Measurements from ENCODE around the gene SGPP2. TPM values are rescaled to one million over a fixed set of nuclear protein-coding genes. Genes with fewer than 3 reads are reported as not detected.
"Not testable (repeated sequence)": the region's sequence is repeated elsewhere in the genome, so short reads cannot be mapped to it uniquely, and the experiment has no call there.

SGPP2 gene, protein sequence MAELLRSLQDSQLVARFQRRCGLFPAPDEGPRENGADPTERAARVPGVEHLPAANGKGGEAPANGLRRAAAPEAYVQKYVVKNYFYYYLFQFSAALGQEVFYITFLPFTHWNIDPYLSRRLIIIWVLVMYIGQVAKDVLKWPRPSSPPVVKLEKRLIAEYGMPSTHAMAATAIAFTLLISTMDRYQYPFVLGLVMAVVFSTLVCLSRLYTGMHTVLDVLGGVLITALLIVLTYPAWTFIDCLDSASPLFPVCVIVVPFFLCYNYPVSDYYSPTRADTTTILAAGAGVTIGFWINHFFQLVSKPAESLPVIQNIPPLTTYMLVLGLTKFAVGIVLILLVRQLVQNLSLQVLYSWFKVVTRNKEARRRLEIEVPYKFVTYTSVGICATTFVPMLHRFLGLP
- total RNA-seq (1 to 10 TPM; 4.5 to 5.1 TPM), total RNA-seq (4.0 to 4.5 reads per million in 2 donors)

DNA sequence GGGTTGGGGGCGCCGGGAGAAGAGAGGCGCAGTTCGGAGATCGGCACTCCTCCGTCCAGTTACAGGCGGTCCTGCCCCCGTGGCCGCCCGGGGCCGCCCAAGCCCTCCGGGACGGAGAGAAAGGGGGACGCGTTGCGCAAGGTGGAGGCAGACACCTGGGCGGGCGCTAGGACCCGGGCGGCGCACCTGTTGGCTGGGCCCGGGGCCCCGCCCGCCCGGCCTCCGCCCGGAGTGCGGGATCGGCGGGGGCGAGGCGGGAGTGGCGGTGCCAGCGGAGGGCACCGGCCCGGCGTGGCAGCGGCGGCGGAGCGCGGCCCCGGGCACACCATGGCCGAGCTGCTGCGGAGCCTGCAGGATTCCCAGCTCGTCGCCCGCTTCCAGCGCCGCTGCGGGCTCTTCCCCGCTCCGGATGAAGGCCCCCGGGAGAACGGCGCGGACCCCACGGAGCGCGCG is at the start of gene SGPP2:
Gene SGPP2, plus strand, starts transcription at position 268 of the 453 bp plus-strand sequence. Its CDS starts 60 bp downstream, at position 328.
- peaks cover 7% of the 10 kb centered on the region for H3K36me3 Mint-ChIP-seq (ENCODE audit: low read depth)
- H3K27ac Mint-ChIP-seq: peak within 1 kb of the TSS; percentile 96
- H3K4me1 Mint-ChIP-seq: peaks cover 30% of the 10 kb centered on the region
- H3K4me3 Mint-ChIP-seq: peak within 1 kb of the TSS; percentile 98
- H3K27me3 Mint-ChIP-seq: peaks cover 34% of the 10 kb centered on the region
- no peaks in the 10 kb centered on the region for H3K9me3 ChIP-seq (ENCODE audit: control insufficient read depth, low read length, poor library complexity, severe bottlenecking)
- ATAC-seq: peak; percentile 52
- DNase-seq: peak; percentile 9 to 31 (median 17)

DNA sequence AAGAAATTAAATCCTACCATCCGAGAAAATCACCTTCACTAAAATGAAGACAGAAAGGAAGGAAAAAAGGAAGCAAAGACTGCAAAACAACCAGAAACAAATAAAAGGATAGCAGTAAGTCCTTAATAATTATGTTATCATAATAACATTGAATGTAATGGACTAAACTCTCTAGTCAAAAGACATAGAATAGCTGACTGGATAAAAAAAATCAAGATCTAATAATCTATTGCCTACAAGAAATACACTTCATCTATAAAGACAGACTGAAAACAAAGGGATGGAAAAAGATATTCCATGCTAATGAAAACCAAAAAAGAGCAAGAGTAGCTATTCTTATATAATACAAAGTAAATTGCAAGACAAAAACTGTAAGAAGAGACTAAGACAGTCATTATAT is 48.5 kb upstream of the SGPP2 start:
- H3K27ac Mint-ChIP-seq: no peak overlapping the region
- no peak overlapping the region for H3K4me3 Mint-ChIP-seq
- H3K36me3 Mint-ChIP-seq (ENCODE audit: low read depth): no peaks in the 10 kb centered on the region
- H3K9me3 ChIP-seq (ENCODE audit: control insufficient read depth, low read length, poor library complexity, severe bottlenecking): no peaks in the 10 kb centered on the region
- peaks cover 4% of the 10 kb centered on the region for H3K27me3 Mint-ChIP-seq
- no peak for ATAC-seq
- H3K4me1 Mint-ChIP-seq: no peaks in the 10 kb centered on the region
- no peak for DNase-seq

DNA sequence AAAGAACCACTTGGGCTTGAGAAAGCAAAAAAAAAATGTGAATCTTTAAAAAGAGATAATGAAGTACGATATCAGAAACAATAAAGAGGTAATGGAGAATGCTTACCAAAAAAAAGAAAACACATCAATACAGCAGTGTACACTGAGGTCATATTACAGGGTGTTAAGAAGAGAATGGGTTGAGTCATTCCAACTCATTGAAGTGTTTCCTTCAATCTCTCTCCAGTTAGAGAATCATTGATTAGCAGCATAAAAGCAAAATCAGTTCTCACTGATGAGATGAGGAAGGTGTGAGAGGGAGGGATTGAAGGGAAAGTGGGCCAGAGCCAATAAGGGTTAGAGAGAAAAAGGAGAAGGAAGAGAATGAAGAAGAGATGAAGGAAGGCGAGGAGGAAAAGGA is 43.9 kb upstream of the SGPP2 start:
- no peak overlapping the region for H3K4me3 Mint-ChIP-seq
- no peaks in the 10 kb centered on the region for H3K36me3 Mint-ChIP-seq (ENCODE audit: low read depth)
- H3K27ac Mint-ChIP-seq: no peak overlapping the region
- ATAC-seq (no peak), DNase-seq (no peak)
- no peaks in the 10 kb centered on the region for H3K9me3 ChIP-seq (ENCODE audit: control insufficient read depth, low read length, poor library complexity, severe bottlenecking)
- H3K4me1 Mint-ChIP-seq: no peaks in the 10 kb centered on the region
- H3K27me3 Mint-ChIP-seq: peaks cover 4% of the 10 kb centered on the region

DNA sequence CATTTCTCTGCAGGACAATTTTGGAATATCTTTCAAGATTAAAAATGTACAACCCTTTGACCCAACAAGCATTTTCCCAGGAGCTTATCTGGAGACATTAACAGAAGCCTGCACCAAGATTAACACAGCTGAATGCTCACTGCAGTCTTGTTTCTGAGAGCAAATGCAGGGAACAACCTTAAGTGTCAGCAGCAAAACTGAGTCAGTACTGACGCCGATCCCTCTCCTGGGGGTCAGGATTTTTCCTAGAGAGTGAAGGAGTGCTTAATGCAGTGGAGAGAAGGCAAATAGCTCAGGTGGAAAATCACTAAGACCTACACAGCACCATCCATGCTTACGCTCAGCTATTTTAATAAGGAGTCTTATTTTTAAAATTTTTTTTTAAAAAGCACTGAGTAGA is 42.8 kb upstream of the SGPP2 start:
- H3K9me3 ChIP-seq (ENCODE audit: control insufficient read depth, low read length, poor library complexity, severe bottlenecking): no peaks in the 10 kb centered on the region
- Mint-ChIP-seq H3K36me3 (ENCODE audit: low read depth) (no peaks in the 10 kb centered on the region), H3K4me3 (no peak overlapping the region), H3K27ac (no peak overlapping the region), H3K27me3 (peaks cover 10% of the 10 kb centered on the region), H3K4me1 (no peaks in the 10 kb centered on the region)
- no peak for DNase-seq
- ATAC-seq: no peak

DNA sequence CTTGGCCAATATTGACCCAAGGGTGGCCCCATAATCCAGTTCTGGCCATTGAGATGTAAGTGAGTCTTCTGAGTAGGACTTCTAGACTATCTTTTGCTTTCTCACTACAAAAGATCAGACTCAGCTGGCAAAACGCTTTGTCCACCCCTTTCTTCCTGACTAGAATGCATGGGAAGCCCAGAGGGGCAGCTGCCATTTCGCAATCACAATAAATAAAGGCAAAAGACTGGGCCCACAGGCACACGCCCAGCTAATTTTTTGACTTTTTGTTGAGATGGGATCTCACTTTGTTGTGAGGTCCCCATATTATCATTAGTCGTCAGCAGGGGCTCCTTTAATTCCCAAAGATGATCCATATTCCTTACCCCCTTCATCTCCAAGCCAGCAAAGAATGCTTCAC is 41.1 kb upstream of the SGPP2 start:
- DNase-seq (no peak), ATAC-seq (no peak)
- Mint-ChIP-seq H3K36me3 (ENCODE audit: low read depth) (no peaks in the 10 kb centered on the region), H3K4me1 (no peaks in the 10 kb centered on the region), H3K27me3 (peaks cover 12% of the 10 kb centered on the region), H3K4me3 (no peak overlapping the region), H3K27ac (no peak overlapping the region)
- H3K9me3 ChIP-seq (ENCODE audit: control insufficient read depth, low read length, poor library complexity, severe bottlenecking): no peaks in the 10 kb centered on the region

DNA sequence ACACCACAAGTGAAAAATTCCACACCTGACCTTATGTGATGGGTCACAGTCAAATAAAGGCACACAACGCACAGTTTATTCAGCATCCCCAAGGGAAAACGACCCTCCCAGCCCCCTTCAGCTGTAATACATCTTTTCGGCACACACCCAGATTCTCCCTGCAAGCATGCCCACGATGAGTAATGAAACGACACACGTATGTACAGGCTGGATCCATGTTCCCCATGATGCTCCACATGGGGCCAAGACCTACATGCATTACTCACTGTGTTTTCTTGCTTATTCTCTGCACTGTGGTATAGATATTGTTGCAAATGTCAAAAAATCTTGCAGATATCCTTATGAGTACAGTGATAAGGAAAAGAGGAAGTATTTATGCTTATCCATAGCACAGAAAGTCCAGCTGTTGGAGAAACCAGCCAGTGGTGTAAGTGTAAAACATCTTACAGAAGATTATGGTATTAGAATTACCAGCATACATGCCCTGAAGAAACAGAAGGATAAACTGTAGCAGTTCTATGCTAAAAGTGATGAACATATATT is 32.5 kb upstream of the SGPP2 start:
- H3K27me3 Mint-ChIP-seq: peaks cover 20% of the 10 kb centered on the region
- no peaks in the 10 kb centered on the region for H3K36me3 Mint-ChIP-seq (ENCODE audit: low read depth)
- H3K9me3 ChIP-seq (ENCODE audit: control insufficient read depth, low read length, poor library complexity, severe bottlenecking): no peaks in the 10 kb centered on the region
- no peak for ATAC-seq
- no peak for DNase-seq
- no peak overlapping the region for H3K4me3 Mint-ChIP-seq
- H3K27ac Mint-ChIP-seq: no peak overlapping the region
- H3K4me1 Mint-ChIP-seq: peaks cover 2% of the 10 kb centered on the region

DNA sequence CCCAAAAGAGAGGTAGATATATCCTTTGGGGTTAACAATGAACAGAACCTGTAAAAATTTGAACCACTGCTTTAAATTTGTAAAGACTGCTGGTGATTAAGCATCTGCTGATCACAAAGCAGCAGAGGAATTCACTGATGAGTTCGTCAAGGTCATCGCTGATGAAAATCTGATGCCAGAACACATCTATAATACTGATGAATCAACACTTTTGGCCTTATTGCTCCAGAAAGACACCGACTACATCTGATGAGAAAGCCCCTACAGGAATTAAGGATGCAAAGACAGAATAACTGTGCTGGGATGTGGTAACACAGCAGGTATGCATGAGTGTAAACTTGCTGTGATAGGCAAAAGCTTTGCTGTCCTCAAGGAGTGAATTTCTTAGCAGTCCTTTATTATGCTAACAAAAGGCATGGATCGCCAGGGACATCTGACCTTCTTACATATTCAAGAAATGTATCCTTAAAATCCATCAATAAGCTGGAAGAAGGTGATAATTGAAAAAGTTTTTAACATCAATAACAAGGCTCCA is 30.5 kb upstream of the SGPP2 start:
- no peak for DNase-seq
- no peak for ATAC-seq
- H3K4me1 Mint-ChIP-seq: peaks cover 2% of the 10 kb centered on the region
- peaks cover 10% of the 10 kb centered on the region for H3K27me3 Mint-ChIP-seq
- no peaks in the 10 kb centered on the region for H3K9me3 ChIP-seq (ENCODE audit: control insufficient read depth, low read length, poor library complexity, severe bottlenecking)
- H3K27ac Mint-ChIP-seq: no peak overlapping the region
- H3K4me3 Mint-ChIP-seq: no peak overlapping the region
- no peaks in the 10 kb centered on the region for H3K36me3 Mint-ChIP-seq (ENCODE audit: low read depth)

DNA sequence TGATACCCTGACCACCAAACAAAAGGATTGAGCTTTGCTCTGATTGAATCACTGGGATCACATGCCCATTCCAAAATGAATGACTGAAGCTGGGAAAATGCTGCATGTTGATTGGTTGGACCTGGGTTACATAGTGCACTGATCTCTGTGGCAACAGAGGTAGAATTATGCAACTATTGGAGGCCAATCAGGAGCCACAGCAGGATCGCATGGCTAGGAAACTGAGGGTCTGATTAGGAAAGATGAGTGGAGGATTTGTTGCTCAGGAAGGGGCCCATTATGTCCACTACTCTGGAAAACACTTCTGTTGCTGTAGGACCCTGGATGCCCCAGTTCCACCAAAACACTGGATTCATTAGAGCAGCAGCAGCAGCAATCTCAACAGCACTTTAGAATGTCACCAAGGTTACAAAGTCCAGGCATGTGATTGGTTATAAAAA is 25.9 kb upstream of the SGPP2 start:
- ATAC-seq: no peak
- Mint-ChIP-seq H3K27me3 (no peaks in the 10 kb centered on the region), H3K4me1 (no peaks in the 10 kb centered on the region), H3K27ac (no peak overlapping the region), H3K36me3 (ENCODE audit: low read depth) (no peaks in the 10 kb centered on the region), H3K4me3 (no peak overlapping the region)
- no peaks in the 10 kb centered on the region for H3K9me3 ChIP-seq (ENCODE audit: control insufficient read depth, low read length, poor library complexity, severe bottlenecking)
- no peak for DNase-seq

DNA sequence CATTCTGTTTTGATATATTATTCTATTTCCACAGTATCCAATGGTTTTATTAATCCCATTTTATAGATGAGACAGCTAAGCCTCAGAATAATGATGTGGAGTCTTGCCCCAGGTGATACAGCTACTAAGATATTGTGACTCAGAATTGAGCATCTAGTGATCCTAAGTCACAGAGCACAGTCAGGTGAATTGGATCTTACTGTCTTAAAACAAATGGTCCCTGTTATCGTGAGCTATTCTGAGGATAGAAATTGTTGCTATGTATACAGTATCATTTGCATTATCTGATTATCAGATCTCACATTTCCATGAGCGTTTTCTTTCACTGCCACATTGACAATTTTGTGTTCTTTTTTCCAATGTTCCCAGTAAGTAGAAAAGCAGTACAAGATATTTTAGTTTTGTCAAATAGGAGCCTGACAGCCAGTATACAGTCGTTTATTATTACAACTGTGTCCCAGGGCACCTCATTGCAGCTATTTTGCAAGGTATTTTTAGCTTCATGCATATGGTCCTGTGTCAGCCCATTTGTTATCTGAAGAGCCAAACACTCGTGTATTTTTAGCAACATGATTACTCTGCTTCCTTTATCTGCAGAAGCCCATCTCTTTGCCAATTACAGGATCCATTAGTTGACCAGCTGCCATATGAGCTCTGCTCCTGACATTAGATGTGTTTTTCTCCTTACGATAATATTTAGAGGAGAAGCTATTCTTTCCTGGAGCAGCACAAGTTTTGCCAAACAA is 25.1 kb upstream of the SGPP2 start:
- Mint-ChIP-seq H3K36me3 (ENCODE audit: low read depth) (no peaks in the 10 kb centered on the region), H3K4me3 (no peak overlapping the region), H3K4me1 (no peaks in the 10 kb centered on the region), H3K27ac (no peak overlapping the region), H3K27me3 (no peaks in the 10 kb centered on the region)
- DNase-seq (no peak), ATAC-seq (no peak)
- no peaks in the 10 kb centered on the region for H3K9me3 ChIP-seq (ENCODE audit: control insufficient read depth, low read length, poor library complexity, severe bottlenecking)

DNA sequence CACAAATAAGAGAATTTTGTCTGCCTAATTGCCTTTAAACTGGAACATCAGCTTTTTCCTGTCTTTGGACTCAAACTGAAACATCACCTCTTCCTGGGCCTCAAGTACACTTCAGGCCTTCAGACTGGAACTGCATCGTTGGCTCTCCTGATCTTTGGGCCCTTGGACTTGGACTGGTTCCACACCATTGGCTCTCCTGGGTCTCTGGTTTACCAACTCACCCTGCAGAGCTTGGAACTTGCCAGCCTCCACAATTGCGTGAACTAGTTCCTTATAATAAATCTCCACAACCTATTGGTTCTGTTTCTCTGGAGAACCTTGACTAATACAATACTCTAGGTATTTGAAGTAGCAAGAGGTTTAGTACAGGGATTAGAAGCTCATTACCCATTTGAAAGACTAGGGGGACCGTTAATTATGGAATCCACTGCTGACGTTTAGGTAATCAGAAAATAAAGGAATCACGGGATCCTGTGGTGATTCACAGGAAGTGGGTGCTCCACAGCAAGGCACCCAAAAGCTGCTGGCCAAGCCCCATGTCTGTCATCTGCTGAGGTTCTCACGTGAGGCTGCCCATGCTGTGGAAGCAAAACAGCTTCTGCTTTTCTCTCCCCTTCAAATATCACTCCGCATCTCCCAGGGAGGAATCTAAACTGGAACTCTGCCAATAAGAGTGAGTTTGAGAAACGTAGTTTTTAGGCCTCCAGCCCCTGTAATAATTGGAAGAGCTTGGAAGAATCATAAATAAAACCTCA is 20.0 kb upstream of the SGPP2 start:
- Mint-ChIP-seq H3K4me3 (no peak overlapping the region), H3K27me3 (peaks cover 12% of the 10 kb centered on the region), H3K4me1 (no peaks in the 10 kb centered on the region), H3K27ac (no peak overlapping the region), H3K36me3 (ENCODE audit: low read depth) (no peaks in the 10 kb centered on the region)
- no peak for DNase-seq
- no peak for ATAC-seq
- no peaks in the 10 kb centered on the region for H3K9me3 ChIP-seq (ENCODE audit: control insufficient read depth, low read length, poor library complexity, severe bottlenecking)

DNA sequence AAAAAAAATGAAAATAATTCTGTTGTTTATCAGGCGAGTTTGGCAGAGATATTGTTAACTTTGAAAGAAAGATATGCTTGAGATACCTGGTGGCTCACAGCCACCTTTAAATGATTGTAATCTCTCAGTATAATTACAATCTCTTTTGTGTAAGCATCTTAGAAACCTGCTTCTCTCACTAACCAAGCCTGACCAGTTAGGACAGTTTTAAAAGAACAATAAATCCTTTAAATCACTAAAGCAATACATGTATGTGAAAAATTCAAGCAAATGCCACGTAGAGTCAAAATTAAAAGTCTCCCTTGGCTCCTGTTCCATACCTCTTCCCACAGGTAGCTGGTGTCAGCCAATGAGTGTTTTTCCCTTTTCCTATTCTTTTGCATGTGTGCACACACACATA is 15.7 kb upstream of the SGPP2 start:
- H3K4me1 Mint-ChIP-seq: no peaks in the 10 kb centered on the region
- H3K27me3 Mint-ChIP-seq: peaks cover 12% of the 10 kb centered on the region
- no peaks in the 10 kb centered on the region for H3K9me3 ChIP-seq (ENCODE audit: control insufficient read depth, low read length, poor library complexity, severe bottlenecking)
- no peaks in the 10 kb centered on the region for H3K36me3 Mint-ChIP-seq (ENCODE audit: low read depth)
- ATAC-seq: no peak
- DNase-seq: no peak
- no peak overlapping the region for H3K4me3 Mint-ChIP-seq
- H3K27ac Mint-ChIP-seq: no peak overlapping the region

DNA sequence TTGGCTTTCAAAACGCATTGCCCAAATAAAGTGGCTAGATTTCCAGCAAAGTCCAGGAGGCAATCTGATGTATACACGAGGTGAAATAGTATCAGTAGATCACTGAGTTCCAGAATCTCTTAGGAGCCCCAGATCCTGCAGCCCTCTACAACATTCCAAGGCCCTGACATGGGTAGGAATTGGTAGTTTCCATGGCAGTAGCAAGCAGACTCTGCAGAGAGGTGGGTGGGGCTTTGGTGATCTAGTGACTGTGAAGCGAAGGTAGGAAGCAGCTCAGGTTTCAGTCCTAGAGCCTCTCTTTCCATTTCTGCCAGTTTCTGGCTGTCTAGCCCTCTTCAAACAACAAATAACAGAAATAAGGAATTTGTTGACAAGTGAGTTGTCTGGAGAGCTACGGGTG is 13.8 kb upstream of the SGPP2 start:
- Mint-ChIP-seq H3K4me3 (no peak overlapping the region), H3K36me3 (ENCODE audit: low read depth) (no peaks in the 10 kb centered on the region), H3K27me3 (peaks cover 12% of the 10 kb centered on the region), H3K4me1 (no peaks in the 10 kb centered on the region), H3K27ac (no peak overlapping the region)
- DNase-seq (no peak), ATAC-seq (no peak)
- H3K9me3 ChIP-seq (ENCODE audit: control insufficient read depth, low read length, poor library complexity, severe bottlenecking): no peaks in the 10 kb centered on the region

DNA sequence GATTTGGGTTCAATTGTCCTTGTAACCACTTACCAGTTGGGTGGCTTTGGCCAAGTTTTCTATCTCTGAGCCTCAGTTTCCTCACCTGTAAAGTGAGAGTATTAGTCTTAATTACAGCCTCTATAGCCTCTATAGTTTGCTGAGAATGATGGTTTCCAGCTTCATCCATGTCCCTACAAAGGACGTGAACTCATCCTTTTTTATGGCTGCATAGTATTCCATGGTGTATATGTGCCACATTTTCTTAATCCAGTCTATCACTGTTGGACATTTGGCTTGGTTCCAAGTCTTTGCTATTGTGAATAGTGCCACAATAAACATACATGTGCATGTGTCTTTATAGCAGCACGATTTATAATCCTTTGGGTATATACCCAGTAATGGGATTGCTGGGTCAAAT is 12.0 kb upstream of the SGPP2 start:
- not testable (repeated sequence) for H3K27ac Mint-ChIP-seq; H3K9me3 ChIP-seq (ENCODE audit: control insufficient read depth, low read length, poor library complexity, severe bottlenecking); H3K36me3 Mint-ChIP-seq (ENCODE audit: low read depth); DNase-seq; H3K4me1 Mint-ChIP-seq; H3K4me3 Mint-ChIP-seq; H3K27me3 Mint-ChIP-seq; ATAC-seq

All from T-helper 17 cell (primary cell).